ENCODE data around the gene NR1I2. TPM values are rescaled to one million over a fixed set of nuclear protein-coding genes. Genes with fewer than 3 reads are reported as not detected.

The NR1I2 gene
- total RNA-seq, 1 donor from 2014 or later: not detected

DNA sequence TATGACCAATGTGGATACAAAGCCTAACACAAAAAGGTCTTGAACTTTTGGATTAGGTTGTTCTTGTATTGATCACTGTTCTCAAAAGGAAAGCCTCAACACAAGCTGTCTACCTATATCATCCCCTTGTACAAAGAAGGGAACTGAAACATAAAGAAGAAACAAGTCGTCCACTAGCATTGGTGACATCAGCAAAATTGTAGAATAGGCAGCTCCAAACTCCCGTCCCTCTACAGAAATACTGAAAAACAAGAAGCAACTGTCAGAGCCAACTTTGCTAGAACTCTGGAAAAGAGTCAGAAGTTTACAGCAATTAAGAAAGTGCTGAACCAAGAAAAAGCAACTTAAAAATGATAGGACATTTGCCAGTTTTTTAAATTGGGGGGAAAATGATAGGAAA lies 7.5 kb upstream of the NR1I2 start:
- H3K9ac ChIP-seq (ENCODE audit: low read length): no peak overlapping the region
- peaks cover 3% of the 10 kb centered on the region for H3K9me3 Mint-ChIP-seq (ENCODE audit: unreplicated experiment)
- no peaks in the 10 kb centered on the region for H3K9me3 ChIP-seq (ENCODE audit: insufficient read depth, low read depth, low read length)
- DNase-seq (ENCODE audit: low read depth): no peak
- no peaks in the 10 kb centered on the region for H3K79me2 ChIP-seq (ENCODE audit: insufficient read depth, low read length)
- H3K4me3 Mint-ChIP-seq (ENCODE audit: unreplicated experiment): no peak overlapping the region
- no peak for FAIRE-seq
- H3K4me3 ChIP-seq (ENCODE audit: insufficient read depth, low read depth, low read length): no peak overlapping the region
- H3K4me1 ChIP-seq (ENCODE audit: insufficient read depth, low read length): peaks cover under 1% of the 10 kb centered on the region
- H2AFZ ChIP-seq (ENCODE audit: low read depth, low read length): no peak overlapping the region
- H3K36me3 Mint-ChIP-seq (ENCODE audit: low read depth, unreplicated experiment): no peaks in the 10 kb centered on the region
- no peaks in the 10 kb centered on the region for H3K27me3 ChIP-seq (ENCODE audit: insufficient read depth, low read length)
- H3K4me1 Mint-ChIP-seq (ENCODE audit: low read depth, unreplicated experiment): no peaks in the 10 kb centered on the region
- H3K36me3 ChIP-seq (ENCODE audit: insufficient read depth, low read length): no peaks in the 10 kb centered on the region
- H3K27ac Mint-ChIP-seq (ENCODE audit: unreplicated experiment): no peak overlapping the region
- H4K20me1 ChIP-seq (ENCODE audit: insufficient read depth, low read length): no peaks in the 10 kb centered on the region
- H3K4me2 ChIP-seq (ENCODE audit: low read length): no peak overlapping the region
- H3K27me3 Mint-ChIP-seq (ENCODE audit: low read depth, unreplicated experiment): peaks cover 2% of the 10 kb centered on the region
- TF ChIP-seq, protein P1, sequence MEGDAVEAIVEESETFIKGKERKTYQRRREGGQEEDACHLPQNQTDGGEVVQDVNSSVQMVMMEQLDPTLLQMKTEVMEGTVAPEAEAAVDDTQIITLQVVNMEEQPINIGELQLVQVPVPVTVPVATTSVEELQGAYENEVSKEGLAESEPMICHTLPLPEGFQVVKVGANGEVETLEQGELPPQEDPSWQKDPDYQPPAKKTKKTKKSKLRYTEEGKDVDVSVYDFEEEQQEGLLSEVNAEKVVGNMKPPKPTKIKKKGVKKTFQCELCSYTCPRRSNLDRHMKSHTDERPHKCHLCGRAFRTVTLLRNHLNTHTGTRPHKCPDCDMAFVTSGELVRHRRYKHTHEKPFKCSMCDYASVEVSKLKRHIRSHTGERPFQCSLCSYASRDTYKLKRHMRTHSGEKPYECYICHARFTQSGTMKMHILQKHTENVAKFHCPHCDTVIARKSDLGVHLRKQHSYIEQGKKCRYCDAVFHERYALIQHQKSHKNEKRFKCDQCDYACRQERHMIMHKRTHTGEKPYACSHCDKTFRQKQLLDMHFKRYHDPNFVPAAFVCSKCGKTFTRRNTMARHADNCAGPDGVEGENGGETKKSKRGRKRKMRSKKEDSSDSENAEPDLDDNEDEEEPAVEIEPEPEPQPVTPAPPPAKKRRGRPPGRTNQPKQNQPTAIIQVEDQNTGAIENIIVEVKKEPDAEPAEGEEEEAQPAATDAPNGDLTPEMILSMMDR (IDR thresholded peaks at IDR 0.05; ENCODE audit: insufficient read depth, low read depth, low read length): no peak
- no peak for TF ChIP-seq EZH2 (IDR thresholded peaks at IDR 0.05; ENCODE audit: insufficient read depth, low read length)
- no peak overlapping the region for H3K27ac ChIP-seq (ENCODE audit: low read depth, low read length)

DNA sequence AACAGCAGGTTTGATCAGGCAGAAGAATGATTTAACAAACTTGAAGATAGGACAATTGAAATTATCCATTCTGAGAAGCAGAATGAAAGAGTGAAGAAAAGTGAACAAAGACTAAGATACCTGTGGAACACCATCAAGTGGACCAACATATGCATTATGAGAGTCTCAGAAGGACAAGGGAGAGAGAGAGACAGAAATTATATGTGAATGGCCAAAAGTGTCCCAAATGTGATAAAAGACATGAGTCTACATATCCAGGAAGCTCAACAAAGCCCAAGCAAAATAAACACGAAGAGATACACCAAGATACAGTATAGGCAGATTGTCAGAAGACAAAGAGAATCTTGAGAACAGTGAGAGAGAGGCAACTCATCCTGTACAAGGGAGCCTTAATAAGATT lies 5.6 kb upstream of the NR1I2 start:
- H3K36me3 Mint-ChIP-seq (ENCODE audit: low read depth, unreplicated experiment): no peaks in the 10 kb centered on the region
- peaks cover 2% of the 10 kb centered on the region for H3K27me3 Mint-ChIP-seq (ENCODE audit: low read depth, unreplicated experiment)
- no peak for DNase-seq (ENCODE audit: low read depth)
- no peaks in the 10 kb centered on the region for H3K4me1 Mint-ChIP-seq (ENCODE audit: low read depth, unreplicated experiment)
- Histone ChIP-seq H4K20me1 (ENCODE audit: insufficient read depth, low read length) (no peaks in the 10 kb centered on the region), H3K9me3 (ENCODE audit: insufficient read depth, low read depth, low read length) (no peaks in the 10 kb centered on the region), H3K36me3 (ENCODE audit: insufficient read depth, low read length) (no peaks in the 10 kb centered on the region), H3K27me3 (ENCODE audit: insufficient read depth, low read length) (no peaks in the 10 kb centered on the region), H3K4me2 (ENCODE audit: low read length) (no peak overlapping the region), H3K79me2 (ENCODE audit: insufficient read depth, low read length) (no peaks in the 10 kb centered on the region), H3K9ac (ENCODE audit: low read length) (no peak overlapping the region), H3K27ac (ENCODE audit: low read depth, low read length) (no peak overlapping the region), H2AFZ (ENCODE audit: low read depth, low read length) (no peak overlapping the region), H3K4me1 (ENCODE audit: insufficient read depth, low read length) (no peaks in the 10 kb centered on the region), H3K4me3 (ENCODE audit: insufficient read depth, low read depth, low read length) (no peak overlapping the region)
- H3K4me3 Mint-ChIP-seq (ENCODE audit: unreplicated experiment): no peak overlapping the region
- no peak overlapping the region for H3K27ac Mint-ChIP-seq (ENCODE audit: unreplicated experiment)
- TF ChIP-seq, protein P1 (IDR thresholded peaks at IDR 0.05; ENCODE audit: insufficient read depth, low read depth, low read length): no peak
- no peak for TF ChIP-seq EZH2 (IDR thresholded peaks at IDR 0.05; ENCODE audit: insufficient read depth, low read length)
- FAIRE-seq: no peak
- H3K9me3 Mint-ChIP-seq (ENCODE audit: unreplicated experiment): peaks cover 3% of the 10 kb centered on the region

- Histone ChIP-seq H3K4me1 (ENCODE audit: insufficient read depth, low read length) (no peaks in the 10 kb centered on the region), H3K27me3 (ENCODE audit: insufficient read depth, low read length) (no peaks in the 10 kb centered on the region), H4K20me1 (ENCODE audit: insufficient read depth, low read length) (no peaks in the 10 kb centered on the region), H3K79me2 (ENCODE audit: insufficient read depth, low read length) (no peaks in the 10 kb centered on the region), H2AFZ (ENCODE audit: low read depth, low read length) (no peak overlapping the region), H3K4me3 (ENCODE audit: insufficient read depth, low read depth, low read length) (no peak overlapping the region), H3K27ac (ENCODE audit: low read depth, low read length) (no peak overlapping the region), H3K9me3 (ENCODE audit: insufficient read depth, low read depth, low read length) (no peaks in the 10 kb centered on the region), H3K36me3 (ENCODE audit: insufficient read depth, low read length) (no peaks in the 10 kb centered on the region), H3K4me2 (ENCODE audit: low read length) (no peak overlapping the region), H3K9ac (ENCODE audit: low read length) (no peak overlapping the region)
- no peak for FAIRE-seq
- H3K36me3 Mint-ChIP-seq (ENCODE audit: low read depth, unreplicated experiment): no peaks in the 10 kb centered on the region
- DNase-seq (ENCODE audit: low read depth): no peak
- H3K4me1 Mint-ChIP-seq (ENCODE audit: low read depth, unreplicated experiment): no peaks in the 10 kb centered on the region
- TF ChIP-seq, protein P1 (IDR thresholded peaks at IDR 0.05; ENCODE audit: insufficient read depth, low read depth, low read length): no peak
- no peak for TF ChIP-seq EZH2 (IDR thresholded peaks at IDR 0.05; ENCODE audit: insufficient read depth, low read length)
- peaks cover 3% of the 10 kb centered on the region for H3K9me3 Mint-ChIP-seq (ENCODE audit: unreplicated experiment)
- H3K4me3 Mint-ChIP-seq (ENCODE audit: unreplicated experiment): no peak overlapping the region
- H3K27me3 Mint-ChIP-seq (ENCODE audit: low read depth, unreplicated experiment): peaks cover 8% of the 10 kb centered on the region
- no peak overlapping the region for H3K27ac Mint-ChIP-seq (ENCODE audit: unreplicated experiment)
Measured at GRCh38 chr3:119778176-119778575, 3.7 kb upstream of the NR1I2 start.

Data from astrocyte (in vitro differentiated cells and primary cell).